GM19324 (cell line): Measurements from ENCODE around the gene TBRG4.

Experiments used
- ATAC-seq: cut with Tn5 transposase; IDR thresholded peaks from one replicate; pipeline ENCODE4 v1.9.1; 2021; ENCODE audit warnings: mild to moderate bottlenecking, moderate library complexity; ENCODE audit not compliant: unreplicated experiment, low FRiP score

TBRG4 gene

GRCh38 chr7:45145881-45146280, 34.4 kb upstream of the TBRG4 start:
- no peak for ATAC-seq

GRCh38 chr7:45143616-45144015, 32.1 kb upstream of the TBRG4 start:
- no peak for ATAC-seq

- no peak for ATAC-seq
Measured at GRCh38 chr7:45140827-45141226, 29.3 kb upstream of the TBRG4 start.

GRCh38 chr7:45138433-45139267, 27.2 kb upstream of the TBRG4 start:
- no peak for ATAC-seq

GRCh38 chr7:45136106-45137060, 24.9 kb upstream of the TBRG4 start:
- ATAC-seq = no peak

DNA sequence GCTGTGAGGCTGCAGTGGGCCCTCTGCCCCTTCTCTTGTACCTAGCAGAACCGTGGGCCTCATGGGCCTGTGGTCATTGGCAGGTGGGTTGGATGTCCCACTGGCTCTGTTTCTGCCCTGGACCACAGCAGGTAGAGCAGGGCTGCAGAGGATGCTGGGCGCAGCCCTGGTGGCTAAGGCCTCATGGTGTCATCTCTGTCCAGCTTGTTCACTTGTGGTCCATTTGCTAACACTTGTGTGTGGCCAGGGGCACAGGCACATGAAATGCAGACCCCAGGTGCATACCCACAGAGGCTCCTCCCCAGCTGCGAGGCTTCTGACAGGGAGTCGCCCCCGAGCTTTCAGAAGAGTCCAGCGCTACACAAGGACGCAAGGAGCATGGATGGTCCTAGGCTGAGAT, 22.4 kb upstream of the TBRG4 start:
- no peak for ATAC-seq

- no peak for ATAC-seq
Measured at GRCh38 chr7:45133352-45133751, 21.9 kb upstream of the TBRG4 start.

DNA sequence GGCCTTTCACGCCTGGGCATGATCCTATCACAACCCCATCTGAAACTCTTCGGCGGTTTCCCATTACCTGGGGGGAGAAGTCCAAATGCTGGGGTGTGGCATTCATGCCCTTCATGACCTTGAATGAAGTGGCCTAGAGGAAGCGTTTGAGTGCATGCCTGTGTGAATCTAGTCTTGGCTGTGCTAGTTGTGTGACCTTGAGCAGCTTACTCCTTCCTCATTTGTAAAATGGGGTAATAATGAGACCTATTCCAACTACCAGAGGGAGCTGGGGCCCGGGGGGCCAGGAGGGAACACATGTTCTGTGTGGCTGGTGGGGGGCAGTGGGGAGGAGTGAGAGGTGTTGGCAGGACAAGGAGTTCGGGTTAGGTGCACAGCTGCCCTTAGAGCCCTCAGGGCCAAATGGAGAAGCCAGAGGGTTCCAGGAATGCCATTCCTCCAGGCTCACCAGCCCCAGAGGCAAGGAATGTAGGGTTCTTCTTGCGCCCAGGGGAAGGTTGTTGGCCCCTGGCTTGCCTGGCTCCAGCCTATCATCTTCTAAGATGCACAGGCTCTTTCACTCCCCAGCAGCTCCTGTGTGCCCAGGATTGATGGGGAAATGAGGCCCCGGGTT, 21.3 kb upstream of the TBRG4 start:
- no peak for ATAC-seq

GRCh38 chr7:45131891-45132290, 20.4 kb upstream of the TBRG4 start:
- ATAC-seq = no peak

- no peak for ATAC-seq
Measured at GRCh38 chr7:45130910-45131309, 19.4 kb upstream of the TBRG4 start.

DNA sequence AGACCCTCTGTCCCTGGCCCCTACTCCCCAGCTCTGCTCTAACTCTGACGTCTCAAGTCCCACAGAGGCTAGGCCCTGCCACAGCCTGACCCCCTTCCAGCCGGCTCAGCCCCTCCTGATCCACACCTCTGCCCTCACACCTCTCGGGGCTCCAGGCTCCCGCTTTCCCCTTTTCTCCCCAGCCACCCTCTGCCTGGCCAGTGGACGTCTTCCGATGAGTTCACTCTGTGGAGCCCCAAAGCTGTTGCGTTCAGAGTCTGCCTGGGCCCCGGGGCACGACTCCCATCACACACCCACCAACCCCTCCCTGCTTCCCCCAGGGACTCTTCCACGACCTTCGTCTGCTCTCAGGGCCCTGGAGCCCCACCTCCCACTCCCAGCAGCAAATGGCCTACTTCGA, 18.4 kb upstream of the TBRG4 start:
- no peak for ATAC-seq

GRCh38 chr7:45129181-45129800, 17.8 kb upstream of the TBRG4 start:
- no peak for ATAC-seq

- ATAC-seq = no peak
Measured at GRCh38 chr7:45126920-45127319, 15.4 kb upstream of the TBRG4 start.

- ATAC-seq = no peak
Measured at GRCh38 chr7:45126201-45126600, 14.7 kb upstream of the TBRG4 start.

- ATAC-seq = no peak
Measured at GRCh38 chr7:45125193-45125904, 13.9 kb upstream of the TBRG4 start.

- no peak for ATAC-seq
Measured at GRCh38 chr7:45123913-45124710, 12.6 kb upstream of the TBRG4 start.

GRCh38 chr7:45122975-45123860, 11.7 kb upstream of the TBRG4 start:
- ATAC-seq = no peak

DNA sequence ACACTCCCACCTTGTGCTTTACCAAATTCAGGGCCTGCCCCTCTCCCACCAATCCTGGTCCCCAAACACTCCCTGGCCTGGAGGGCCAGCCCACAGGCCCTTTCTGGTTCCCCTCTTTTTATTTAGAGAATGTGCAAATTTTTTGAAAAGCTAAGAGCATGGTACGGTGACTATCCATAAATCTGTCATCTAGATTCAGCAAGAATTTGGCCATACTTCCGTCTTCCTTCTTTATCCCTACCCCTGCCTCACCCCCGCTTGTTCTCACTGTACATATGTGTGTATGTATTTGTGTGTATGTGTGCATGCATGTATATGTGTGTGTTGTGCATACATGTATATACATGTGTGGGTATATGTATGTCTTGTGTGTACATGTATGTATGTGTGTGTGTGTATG, 8.1 kb upstream of the TBRG4 start:
- no peak for ATAC-seq
